GM13977 (cell line): ENCODE measurements around the gene ASRGL1.

Experiments used
- DNase-seq: peaks from one replicate; pipeline ENCODE4 v3.0.0; 2012; ENCODE audit warnings: low spot score
- CTCF ChIP-seq: IDR thresholded peaks from 2 replicates; pipeline ENCODE4 v1.5.1; 2012; ENCODE audit warnings: mild to moderate bottlenecking, control low read depth; ENCODE audit not compliant: insufficient read depth; ENCODE audit errors: extremely low read depth, missing control alignments
- in situ Hi-C: fragments of 300-500 bp; cut with MboI; formaldehyde crosslinking; loops from one replicate; pipeline ENCODE4 v1.12.0; 2022; ENCODE audit warnings: low sequenced_read_pairs, low pct_unique_long_range_greater_than_20kb, mixed read lengths, inconsistent platforms; ENCODE audit not compliant: unreplicated experiment

ASRGL1 gene

GRCh38 chr11:62402226-62402959 lies 65.1 kb downstream of the ASRGL1 start:
- no peak for DNase-seq
- TF ChIP-seq CTCF: no peak
- in situ Hi-C loops: loop anchor here (25.0 kb wide), 1 partner anchor 460 kb away; no protein-coding TSS in a partner anchor

GRCh38 chr11:62402960-62403730 lies 65.9 kb downstream of the ASRGL1 start:
- in situ Hi-C loops: loop anchor here (25.0 kb wide), 1 partner anchor 459 kb away; no protein-coding TSS in a partner anchor

GRCh38 chr11:62404435-62404834 lies 67.2 kb downstream of the ASRGL1 start:
- no peak for DNase-seq
- in situ Hi-C loops: loop anchor here (25.0 kb wide), 1 partner anchor 458 kb away; no protein-coding TSS in a partner anchor
- TF ChIP-seq CTCF: no peak

More at GRCh38 chr11:62402960-62403730, 65.9 kb downstream of the ASRGL1 start:
- no peak for TF ChIP-seq CTCF
- DNase-seq: no peak

- no peak for DNase-seq
- in situ Hi-C loops: loop anchor here (25.0 kb wide), 1 partner anchor 457 kb away; no protein-coding TSS in a partner anchor
- no peak for TF ChIP-seq CTCF
These were observed 67.7 kb downstream of the ASRGL1 start for GRCh38 chr11:62404901-62405300.

GRCh38 chr11:62406034-62406433 lies 68.8 kb downstream of the ASRGL1 start:
- in situ Hi-C loops: loop anchor here (25.0 kb wide), 1 partner anchor 456 kb away; no protein-coding TSS in a partner anchor
- no peak for DNase-seq

More at GRCh38 chr11:62406034-62406433, 68.8 kb downstream of the ASRGL1 start:
- TF ChIP-seq CTCF: no peak
